HEK293 (cell line): ENCODE measurements around the gene MYRIP.

ENCODE experiments used
- ZBTB8A ChIP-seq: fragments of 450-650 bp; formaldehyde crosslinking; IDR thresholded peaks from 2 replicates; pipeline ENCODE4 v1.5.1; 2016; ENCODE audit warnings: missing biosample characterization, missing genetic modification characterization
- ZNF10 ChIP-seq: fragments of 450-650 bp; formaldehyde crosslinking; IDR thresholded peaks from 2 replicates; pipeline ENCODE4 v1.5.1; 2017; ENCODE audit warnings: missing biosample characterization, missing genetic modification characterization
- ZNF132 ChIP-seq: fragments of 450-650 bp; formaldehyde crosslinking; IDR thresholded peaks from 2 replicates; pipeline ENCODE4 v1.5.1; 2017; ENCODE audit warnings: missing biosample characterization, missing genetic modification characterization, borderline replicate concordance
- ZNF133 ChIP-seq: fragments of 450-650 bp; formaldehyde crosslinking; IDR thresholded peaks from 2 replicates; pipeline ENCODE4 v1.5.1; 2016; ENCODE audit warnings: missing biosample characterization, missing genetic modification characterization
- ZNF24 ChIP-seq: fragments of 450-650 bp; formaldehyde crosslinking; IDR thresholded peaks from 2 replicates; pipeline ENCODE4 v1.5.1; 2016; ENCODE audit warnings: missing biosample characterization, missing genetic modification characterization
- ZNF324 ChIP-seq: fragments of 450-650 bp; formaldehyde crosslinking; IDR thresholded peaks from 2 replicates; pipeline ENCODE4 v1.5.1; 2016; ENCODE audit warnings: missing biosample characterization, missing genetic modification characterization
- ZNF777 ChIP-seq: fragments of 450-650 bp; formaldehyde crosslinking; IDR thresholded peaks from 2 replicates; pipeline ENCODE4 v1.5.1; 2017; ENCODE audit warnings: missing biosample characterization, missing genetic modification characterization, borderline replicate concordance
- TF ChIP-seq, protein P1 (sequence below): fragments of 450-650 bp; formaldehyde crosslinking; IDR thresholded peaks from 2 replicates; pipeline ENCODE4 v1.5.1; 2016; ENCODE audit warnings: missing biosample characterization, missing genetic modification characterization

GRCh38 chr3:40216471-40216870, 407.1 kb downstream of the MYRIP start:
- TF ChIP-seq, protein P1, sequence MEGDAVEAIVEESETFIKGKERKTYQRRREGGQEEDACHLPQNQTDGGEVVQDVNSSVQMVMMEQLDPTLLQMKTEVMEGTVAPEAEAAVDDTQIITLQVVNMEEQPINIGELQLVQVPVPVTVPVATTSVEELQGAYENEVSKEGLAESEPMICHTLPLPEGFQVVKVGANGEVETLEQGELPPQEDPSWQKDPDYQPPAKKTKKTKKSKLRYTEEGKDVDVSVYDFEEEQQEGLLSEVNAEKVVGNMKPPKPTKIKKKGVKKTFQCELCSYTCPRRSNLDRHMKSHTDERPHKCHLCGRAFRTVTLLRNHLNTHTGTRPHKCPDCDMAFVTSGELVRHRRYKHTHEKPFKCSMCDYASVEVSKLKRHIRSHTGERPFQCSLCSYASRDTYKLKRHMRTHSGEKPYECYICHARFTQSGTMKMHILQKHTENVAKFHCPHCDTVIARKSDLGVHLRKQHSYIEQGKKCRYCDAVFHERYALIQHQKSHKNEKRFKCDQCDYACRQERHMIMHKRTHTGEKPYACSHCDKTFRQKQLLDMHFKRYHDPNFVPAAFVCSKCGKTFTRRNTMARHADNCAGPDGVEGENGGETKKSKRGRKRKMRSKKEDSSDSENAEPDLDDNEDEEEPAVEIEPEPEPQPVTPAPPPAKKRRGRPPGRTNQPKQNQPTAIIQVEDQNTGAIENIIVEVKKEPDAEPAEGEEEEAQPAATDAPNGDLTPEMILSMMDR (tag by site-specific recombination), result no peak
- TF ChIP-seq ZNF10 (tag by site-specific recombination) (no peak), ZNF132 (tag by site-specific recombination) (no peak), ZNF324 (no peak), ZNF133 (no peak), ZNF777 (tag by site-specific recombination) (no peak), ZNF24 (no peak), ZBTB8A (tag by site-specific recombination) (no peak)
